Psoas muscle (tissue), 8 donors: Measurements from ENCODE around the gene EAF1. TPM values are rescaled to one million over a fixed set of nuclear protein-coding genes. Genes with fewer than 3 reads are reported as not detected.

ENCODE experiments used
- ATAC-seq, 4 donors: fragments of 200-7000 bp; cut with Tn5 transposase; one replicate each; pipeline ENCODE4 v1.9.1; 2020; ENCODE audit warnings: moderate library complexity in 3 of 4, mild to moderate bottlenecking in 2 of 4
- DNase-seq, 2 donors: peaks; one replicate each; pipeline ENCODE4 v3.0.0-alpha.2; 2020
- H3K27ac ChIP-seq: fragments of 200-600 bp; one replicate; pipeline ENCODE4 v1.8.0; 2022
- H3K27me3 ChIP-seq, 3 donors: fragments of 200-600 bp in 1 of 3; one replicate each; pipeline versions ENCODE4 v1.6.1 to v1.8.0; 2013 to 2022; ENCODE audit warnings: low read length in 2 of 3, mild to moderate bottlenecking in 2 of 3, moderate library complexity in 1 of 3; ENCODE audit not compliant: insufficient read depth in 3 of 3
- H3K36me3 ChIP-seq, 2 donors: fragments of 200-600 bp in 1 of 2; one replicate each; pipeline versions ENCODE4 v1.6.1 to v1.8.0; 2013 to 2022; ENCODE audit warnings: low read depth in 1 of 2, mild to moderate bottlenecking in 1 of 2, moderate library complexity in 1 of 2; ENCODE audit not compliant: insufficient read depth in 1 of 2
- H3K4me1 ChIP-seq: fragments of 200-600 bp; one replicate; pipeline ENCODE4 v1.8.0; 2022
- H3K4me3 ChIP-seq: fragments of 200-600 bp; one replicate; pipeline ENCODE4 v1.8.0; 2022; ENCODE audit warnings: mild to moderate bottlenecking
- H3K9me3 ChIP-seq: fragments of 200-600 bp; one replicate; pipeline ENCODE4 v1.8.0; 2022
- WGBS, 3 donors: extraction: QIAGEN DNeasy Blood & Tissue Kit; methylation state at CpG; one replicate each; pipeline versions ENCODE4 v1.1.6 to v1.1.7; 2013; 5-methylcytosine and 5-hydroxymethylcytosine counted together
- intact Hi-C, 2 donors: fragments of 100-400 bp; cut with DNase I; formaldehyde crosslinking; loops; one replicate each; pipeline versions ENCODE4 v1.11.0 to v1.14.2; 2022
- polyA plus RNA-seq, 3 donors: library from polyadenylated mRNA; stranded (reverse); fragments of 200-250 nt; gene quantifications; one replicate each; pipeline ENCODE4 v1.2.3, GENCODE V29; 2013
- total RNA-seq, 4 donors: library from RNA; stranded (reverse); fragmentation: NEBNext Ultra II Directional in 2 of 4; extraction: Animal tissue kit (Norgen Biotek cat#: 25700) in 2 of 4; gene quantifications; one replicate each; pipeline versions ENCODE4 v1.2.1 to v1.2.4, GENCODE V29; 2021 to 2023
- TF ChIP-seq, protein P1 (sequence below): fragments of 200-600 bp; IDR thresholded peaks from one replicate; pipeline ENCODE4 v1.8.0; 2022; ENCODE audit warnings: antibody characterized with exemption
- donor health status: healthy with polysubstance abuse.
- donor health status: DM: no; HTN: no; CAD: no; lungs with moderate emphysema.
- donor health status: Bipolar disorder and iron deficiency.
- donor health status: healthy.
- donor health status: DM: yes; HTN: yes; CAD: no.
- donor health status: DM: no; HTN: no; CAD: no.
- donor health status: DM: no; HTN: no; CAD: no.
- donor health status: DM: yes; HTN: yes; CAD: no.

Gene EAF1
- total and polyA plus RNA-seq, 7 donors = 5.0 to 17.9 (median 9.6) TPM

- Histone ChIP-seq H3K27ac (no peak overlapping the region), H3K27me3 (no peaks in the 10 kb centered on the region), H3K9me3 (no peaks in the 10 kb centered on the region), H3K4me3 (no peak overlapping the region), H3K36me3 (peaks cover 2 to 31% of the 10 kb centered on the region in 2 donors), H3K4me1 (no peaks in the 10 kb centered on the region)
- TF ChIP-seq, protein P1, sequence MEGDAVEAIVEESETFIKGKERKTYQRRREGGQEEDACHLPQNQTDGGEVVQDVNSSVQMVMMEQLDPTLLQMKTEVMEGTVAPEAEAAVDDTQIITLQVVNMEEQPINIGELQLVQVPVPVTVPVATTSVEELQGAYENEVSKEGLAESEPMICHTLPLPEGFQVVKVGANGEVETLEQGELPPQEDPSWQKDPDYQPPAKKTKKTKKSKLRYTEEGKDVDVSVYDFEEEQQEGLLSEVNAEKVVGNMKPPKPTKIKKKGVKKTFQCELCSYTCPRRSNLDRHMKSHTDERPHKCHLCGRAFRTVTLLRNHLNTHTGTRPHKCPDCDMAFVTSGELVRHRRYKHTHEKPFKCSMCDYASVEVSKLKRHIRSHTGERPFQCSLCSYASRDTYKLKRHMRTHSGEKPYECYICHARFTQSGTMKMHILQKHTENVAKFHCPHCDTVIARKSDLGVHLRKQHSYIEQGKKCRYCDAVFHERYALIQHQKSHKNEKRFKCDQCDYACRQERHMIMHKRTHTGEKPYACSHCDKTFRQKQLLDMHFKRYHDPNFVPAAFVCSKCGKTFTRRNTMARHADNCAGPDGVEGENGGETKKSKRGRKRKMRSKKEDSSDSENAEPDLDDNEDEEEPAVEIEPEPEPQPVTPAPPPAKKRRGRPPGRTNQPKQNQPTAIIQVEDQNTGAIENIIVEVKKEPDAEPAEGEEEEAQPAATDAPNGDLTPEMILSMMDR = no peak
- ATAC-seq = no peak
- DNase-seq = no peak
- WGBS, 3 donors = 90 to 96% (median 94%) methylated on average over 4 of the region's 4 CpGs
- intact Hi-C loops = no loop called here
Observed at GRCh38 chr3:15486979-15487378, 59.6 kb downstream of the EAF1 start.

DNA sequence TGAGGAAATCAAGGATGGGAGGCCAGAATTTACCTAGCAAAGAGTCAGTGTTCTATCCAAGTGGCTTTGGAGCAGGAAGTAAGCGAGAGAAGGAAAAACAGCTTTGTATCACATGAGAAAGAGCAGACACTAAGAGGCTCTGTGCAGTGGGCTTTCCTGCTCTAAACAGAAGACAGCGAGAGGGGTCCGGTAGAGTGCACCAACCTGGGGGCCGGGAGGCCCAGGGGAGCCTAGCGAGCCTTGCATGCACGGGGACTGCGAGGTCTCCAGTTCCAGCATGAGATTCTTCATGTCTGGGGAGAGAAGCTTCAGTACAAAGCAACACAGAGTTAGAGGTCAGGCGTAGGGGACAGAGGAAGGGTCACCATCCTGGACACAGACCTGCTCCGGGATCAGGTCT, 60.6 kb downstream of the EAF1 start:
- intact Hi-C loops = no loop called here

DNA sequence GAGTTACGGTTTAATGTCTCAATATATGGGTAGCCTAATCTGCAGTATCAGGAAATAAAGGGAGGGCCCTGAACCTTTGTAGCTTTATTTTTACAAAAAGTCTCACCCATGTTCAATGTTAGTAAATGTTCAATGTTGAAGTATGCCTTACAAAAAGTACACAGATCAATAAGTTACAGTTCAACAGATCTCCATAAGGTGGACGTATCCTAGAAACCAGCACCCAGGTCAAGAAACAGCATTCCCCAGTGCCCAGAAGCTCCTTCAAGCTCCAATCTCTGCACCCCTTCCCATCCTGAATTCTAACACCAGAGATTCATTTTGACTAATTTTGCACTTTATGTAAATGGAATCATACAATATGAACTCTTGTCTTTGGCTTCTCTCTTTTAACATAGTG, 62.8 kb downstream of the EAF1 start:
- 94 to 98% (median 98%) methylated on average over 2 of the region's 2 CpGs for WGBS, 3 donors
- no peak for ATAC-seq
- intact Hi-C loops = no loop called here
- no peak overlapping the region for H3K4me3 ChIP-seq
- peaks cover 2 to 31% of the 10 kb centered on the region in 2 donors for H3K36me3 ChIP-seq
- H3K27ac ChIP-seq = no peak overlapping the region
- no peaks in the 10 kb centered on the region for H3K9me3 ChIP-seq
- no peaks in the 10 kb centered on the region for H3K27me3 ChIP-seq
- no peak for DNase-seq
- peaks cover 10% of the 10 kb centered on the region for H3K4me1 ChIP-seq
- TF ChIP-seq, protein P1 = no peak

More for the DNA sequence above, 60.6 kb downstream of the EAF1 start:
- peaks cover 2 to 31% of the 10 kb centered on the region in 2 donors for H3K36me3 ChIP-seq
- 93 to 95% (median 93%) methylated on average over 9 of the region's 9 CpGs for WGBS, 3 donors
- no peak overlapping the region for H3K4me3 ChIP-seq
- TF ChIP-seq, protein P1 = no peak
- ATAC-seq (no peak), DNase-seq (no peak)
- no peaks in the 10 kb centered on the region for H3K4me1 ChIP-seq
- H3K9me3 ChIP-seq = no peaks in the 10 kb centered on the region
- H3K27me3 ChIP-seq = no peaks in the 10 kb centered on the region
- no peak overlapping the region for H3K27ac ChIP-seq

- Histone ChIP-seq H3K27me3 (no peaks in the 10 kb centered on the region), H3K4me3 (no peak overlapping the region), H3K9me3 (no peaks in the 10 kb centered on the region), H3K36me3 (peaks cover 2 to 22% of the 10 kb centered on the region in 2 donors), H3K4me1 (peaks cover 20% of the 10 kb centered on the region), H3K27ac (no peak overlapping the region)
- intact Hi-C loops = no loop called here
- DNase-seq (no peak), ATAC-seq (no peak)
- TF ChIP-seq, protein P1 = no peak
- WGBS, 3 donors = 94 to 97% (median 95%) methylated on average over 8 of the region's 8 CpGs
Observed at GRCh38 chr3:15491143-15491542, 63.7 kb downstream of the EAF1 start.

Other genes starting within 250 kb of the EAF1 start
- gene CAPN7, start 221.4 kb upstream of the EAF1 start, total RNA-seq = 10 to 100 TPM; 22.4 to 42.7 (median 27.3) TPM
- gene CAPN7, start 221.4 kb upstream of the EAF1 start, polyA plus RNA-seq = 10 to 100 TPM; 15.2 to 28.0 (median 20.5) TPM
- 10 to 100 TPM; 14.4 to 57.1 (median 23.6) TPM for gene SH3BP5, start 95.0 kb upstream of the EAF1 start, total RNA-seq
- 10 to 100 TPM; 42.8 to 63.0 (median 59.2) TPM for gene SH3BP5, start 95.0 kb upstream of the EAF1 start, polyA plus RNA-seq
- 1 to 10 TPM; 7.5 to 8.3 (median 8.1) TPM for gene METTL6, start 54 bp upstream of the EAF1 start, total RNA-seq
- 10 to 100 TPM in 2 of 3 donors, 1 to 10 TPM in 1; 6.5 to 18.5 (median 14.3) TPM for gene METTL6, start 54 bp upstream of the EAF1 start, polyA plus RNA-seq
- 10 to 100 TPM in 2 of 4 donors, 1 to 10 TPM in 2; 4.6 to 18.2 (median 11.1) TPM for gene COLQ, start 94.1 kb downstream of the EAF1 start, total RNA-seq
- 10 to 100 TPM in 1 of 3 donors, 1 to 10 TPM in 2; 6.9 to 12.3 (median 9.7) TPM for gene COLQ, start 94.1 kb downstream of the EAF1 start, polyA plus RNA-seq
- 10 to 100 TPM; 14.0 to 20.2 (median 17.8) TPM for gene HACL1, start 174.0 kb downstream of the EAF1 start, total RNA-seq
- 10 to 100 TPM in 2 of 3 donors, 1 to 10 TPM in 1; 8.2 to 20.2 (median 11.1) TPM for gene HACL1, start 174.0 kb downstream of the EAF1 start, polyA plus RNA-seq
- 10 to 100 TPM in 2 of 4 donors, 1 to 10 TPM in 2; 8.6 to 15.2 (median 10.5) TPM for gene BTD, start 174.1 kb downstream of the EAF1 start, total RNA-seq
- 10 to 100 TPM in 1 of 3 donors, 1 to 10 TPM in 2; 6.3 to 12.7 (median 8.7) TPM for gene BTD, start 174.1 kb downstream of the EAF1 start, polyA plus RNA-seq